ENCODE results near the gene GRID1. TPM values are rescaled to one million over a fixed set of nuclear protein-coding genes. Genes with fewer than 3 reads are reported as not detected.

Gene GRID1
- total RNA-seq, 1 experiment from 2014 or later: 0.53 TPM

Small RNAs within 50 kb of the gene (small RNA-seq; reads per million reads assigned to genes)
- 0 to 0.05 reads per million in 2 experiments for gene MIR346
- 0 reads per million in 2 experiments for gene RF02271
- gene RN7SKP238: 0 reads per million in 2 experiments
- 0 to 0.33 reads per million in 2 experiments for gene RNA5SP322

Other genes with a start within 250 kb of the GRID1 start
- 24.5 and 29.6 TPM in 2 replicates for gene WAPL, start 155.0 kb upstream of the GRID1 start, total RNA-seq (2014; rRNA removed; shearing (Covaris generic))